ENCODE data around the gene TSHZ1. TPM values are rescaled to one million over a fixed set of nuclear protein-coding genes. Genes with fewer than 3 reads are reported as not detected.

The TSHZ1 gene, protein sequence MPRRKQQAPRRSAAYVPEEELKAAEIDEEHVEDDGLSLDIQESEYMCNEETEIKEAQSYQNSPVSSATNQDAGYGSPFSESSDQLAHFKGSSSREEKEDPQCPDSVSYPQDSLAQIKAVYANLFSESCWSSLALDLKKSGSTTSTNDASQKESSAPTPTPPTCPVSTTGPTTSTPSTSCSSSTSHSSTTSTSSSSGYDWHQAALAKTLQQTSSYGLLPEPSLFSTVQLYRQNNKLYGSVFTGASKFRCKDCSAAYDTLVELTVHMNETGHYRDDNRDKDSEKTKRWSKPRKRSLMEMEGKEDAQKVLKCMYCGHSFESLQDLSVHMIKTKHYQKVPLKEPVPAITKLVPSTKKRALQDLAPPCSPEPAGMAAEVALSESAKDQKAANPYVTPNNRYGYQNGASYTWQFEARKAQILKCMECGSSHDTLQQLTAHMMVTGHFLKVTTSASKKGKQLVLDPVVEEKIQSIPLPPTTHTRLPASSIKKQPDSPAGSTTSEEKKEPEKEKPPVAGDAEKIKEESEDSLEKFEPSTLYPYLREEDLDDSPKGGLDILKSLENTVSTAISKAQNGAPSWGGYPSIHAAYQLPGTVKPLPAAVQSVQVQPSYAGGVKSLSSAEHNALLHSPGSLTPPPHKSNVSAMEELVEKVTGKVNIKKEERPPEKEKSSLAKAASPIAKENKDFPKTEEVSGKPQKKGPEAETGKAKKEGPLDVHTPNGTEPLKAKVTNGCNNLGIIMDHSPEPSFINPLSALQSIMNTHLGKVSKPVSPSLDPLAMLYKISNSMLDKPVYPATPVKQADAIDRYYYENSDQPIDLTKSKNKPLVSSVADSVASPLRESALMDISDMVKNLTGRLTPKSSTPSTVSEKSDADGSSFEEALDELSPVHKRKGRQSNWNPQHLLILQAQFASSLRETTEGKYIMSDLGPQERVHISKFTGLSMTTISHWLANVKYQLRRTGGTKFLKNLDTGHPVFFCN (N-terminal part only)
- 4.7 to 6.9 TPM (median 6.2 TPM) in 5 replicates for total RNA-seq (2022; extraction: Qiagen RNA extraction; ENCODE audit: low read depth)

DNA sequence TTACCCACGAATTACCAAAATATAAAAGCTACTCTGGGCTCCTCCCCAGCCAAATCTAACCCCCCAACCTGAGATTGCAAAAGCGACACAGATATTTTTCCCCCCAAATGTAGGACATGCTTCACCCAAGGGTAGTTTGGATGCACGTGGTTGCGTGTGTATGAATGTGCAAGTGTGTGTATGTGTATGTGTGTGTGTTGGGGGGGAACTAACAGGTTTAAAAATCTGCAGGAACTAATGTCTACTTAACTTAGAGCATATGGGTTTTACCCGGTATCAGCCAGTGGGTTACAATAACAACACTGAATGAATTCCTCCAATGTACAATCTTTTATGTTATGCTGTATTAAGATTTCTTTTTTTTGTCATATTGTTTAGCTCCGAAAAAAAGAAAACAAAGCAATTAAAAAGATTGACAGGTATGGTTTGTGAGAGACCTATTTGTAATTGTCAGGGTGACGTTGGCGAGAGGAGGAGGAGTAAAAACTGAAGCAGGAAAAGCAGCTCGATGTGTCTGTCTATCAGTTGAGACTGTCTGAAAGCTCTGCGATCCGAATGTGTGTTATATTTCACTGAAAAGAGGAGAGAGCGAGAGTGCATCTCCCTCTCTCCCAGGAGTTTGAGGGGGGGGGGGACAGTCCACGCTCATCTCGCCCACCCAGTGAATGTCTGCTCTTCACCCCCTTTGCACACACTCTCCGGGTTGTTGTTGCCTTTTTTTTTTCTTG is at the start of gene TSHZ1:
Gene TSHZ1, plus strand, starts transcription at position 524 of the 728 bp plus-strand sequence. CDS start 1,080 bp downstream, outside the sequence.

DNA sequence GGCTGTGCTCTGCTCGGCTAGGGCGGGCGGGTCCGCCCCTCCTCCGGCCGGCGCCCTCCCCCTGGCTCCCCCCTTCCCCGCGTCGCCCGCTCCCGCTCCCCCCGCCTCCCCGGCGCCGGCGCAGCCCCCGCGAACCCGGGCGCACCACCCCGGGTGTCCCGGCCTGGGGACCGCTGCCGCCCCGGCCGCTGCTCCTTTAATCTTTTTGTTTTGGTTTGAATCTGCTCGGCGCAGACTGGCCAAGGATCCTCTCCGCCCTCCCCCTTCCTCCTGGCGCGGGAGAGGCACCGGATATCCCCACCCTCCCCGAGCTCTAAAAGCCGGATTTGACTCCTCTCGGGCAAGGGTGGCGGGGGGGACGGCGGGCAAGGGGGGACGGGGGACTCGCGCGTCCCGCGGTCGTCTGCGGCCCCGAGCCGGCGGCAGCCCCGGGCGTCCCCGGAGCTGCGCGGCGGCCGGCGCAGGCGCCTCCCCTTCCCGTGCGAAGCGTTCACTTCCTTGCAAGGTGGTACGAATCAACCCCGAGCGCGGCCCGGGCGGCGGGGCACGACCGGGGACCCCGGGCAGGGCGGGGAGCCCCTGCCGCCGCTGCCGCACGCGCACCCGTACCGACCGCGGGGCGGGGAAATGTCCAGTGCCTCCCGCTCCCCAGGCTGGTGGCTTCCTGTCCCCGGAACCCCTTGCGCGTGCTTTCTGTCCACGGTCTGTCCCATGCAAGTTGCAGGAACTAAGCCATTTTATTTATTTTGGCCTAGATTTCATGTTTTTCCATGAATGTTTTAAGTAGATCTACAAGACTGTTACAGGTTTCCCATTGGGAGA is 1.3 kb upstream of the TSHZ1 start, which contains the start of gene PTGR3:
Gene PTGR3, minus strand, starts transcription at position 11 of the 822 bp plus-strand sequence. CDS start 81 bp downstream, outside the sequence.

Other genes with a start within 250 kb of the TSHZ1 start
- 11.9 to 18.3 TPM (median 13.8 TPM) in 5 replicates for gene PTGR3, start 1.7 kb upstream of the TSHZ1 start, total RNA-seq (2022; extraction: Qiagen RNA extraction; ENCODE audit: low read depth)
- not detected in 5 replicates for gene SMIM21, start 216.9 kb downstream of the TSHZ1 start, total RNA-seq (2022; extraction: Qiagen RNA extraction; ENCODE audit: low read depth)

Data from A549 treated with RU486 at 1 μM for 4 hours (cell line).